ENCODE data around the gene TTLL3. TPM values are rescaled to one million over a fixed set of nuclear protein-coding genes. Genes with fewer than 3 reads are reported as not detected.

TTLL3 gene
- total and polyA plus RNA-seq, 2 of the 8 experiments (the other 6 are each of a cell fraction or from before 2014, with no cell fraction given) = 5.9 to 8.9 TPM

DNA sequence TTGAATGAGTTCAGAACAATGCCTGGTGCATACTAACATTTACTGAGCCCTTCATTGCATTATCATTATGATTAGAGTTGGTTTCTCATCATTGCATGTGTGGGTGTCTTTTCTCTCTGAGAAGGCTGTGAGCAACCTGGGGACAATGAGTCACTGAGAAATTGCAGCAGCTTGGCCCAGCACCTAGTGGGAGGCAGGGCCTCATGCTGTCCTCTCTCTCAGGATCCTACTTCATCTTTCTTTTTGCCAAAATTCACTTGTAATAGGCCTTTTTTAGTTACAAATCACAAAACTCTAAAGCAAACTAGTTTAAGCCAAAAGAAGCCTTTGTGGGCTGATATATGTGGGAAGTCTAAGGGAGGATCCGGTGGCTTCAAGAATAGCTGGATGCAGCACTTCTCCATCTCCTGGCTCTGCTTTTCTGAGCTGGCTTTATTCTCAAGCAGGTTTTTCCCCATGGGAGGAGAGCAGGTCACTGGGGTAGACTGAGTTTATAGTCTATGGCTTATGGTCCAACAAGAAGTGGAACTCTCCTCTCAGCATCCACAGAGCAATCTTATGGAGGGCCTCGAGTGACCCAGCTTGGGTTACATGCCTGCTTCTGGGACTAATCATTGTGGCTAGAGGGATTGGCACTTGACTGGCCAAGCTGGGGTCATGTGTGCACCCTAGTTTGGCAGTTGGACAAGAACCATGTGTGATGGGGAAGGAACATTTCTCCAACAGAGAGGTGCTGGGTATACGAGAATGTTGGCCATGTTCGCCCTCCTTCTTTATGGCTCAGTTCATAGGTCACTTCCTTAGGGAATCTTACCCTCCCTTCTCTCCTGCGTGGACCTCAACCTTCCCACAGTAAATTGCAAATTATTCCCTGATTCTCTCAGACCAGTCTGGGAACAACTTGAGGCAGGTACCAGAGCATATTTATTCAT lies 31.7 kb upstream of the TTLL3 start (continued):
- TF ChIP-seq, protein P1, sequence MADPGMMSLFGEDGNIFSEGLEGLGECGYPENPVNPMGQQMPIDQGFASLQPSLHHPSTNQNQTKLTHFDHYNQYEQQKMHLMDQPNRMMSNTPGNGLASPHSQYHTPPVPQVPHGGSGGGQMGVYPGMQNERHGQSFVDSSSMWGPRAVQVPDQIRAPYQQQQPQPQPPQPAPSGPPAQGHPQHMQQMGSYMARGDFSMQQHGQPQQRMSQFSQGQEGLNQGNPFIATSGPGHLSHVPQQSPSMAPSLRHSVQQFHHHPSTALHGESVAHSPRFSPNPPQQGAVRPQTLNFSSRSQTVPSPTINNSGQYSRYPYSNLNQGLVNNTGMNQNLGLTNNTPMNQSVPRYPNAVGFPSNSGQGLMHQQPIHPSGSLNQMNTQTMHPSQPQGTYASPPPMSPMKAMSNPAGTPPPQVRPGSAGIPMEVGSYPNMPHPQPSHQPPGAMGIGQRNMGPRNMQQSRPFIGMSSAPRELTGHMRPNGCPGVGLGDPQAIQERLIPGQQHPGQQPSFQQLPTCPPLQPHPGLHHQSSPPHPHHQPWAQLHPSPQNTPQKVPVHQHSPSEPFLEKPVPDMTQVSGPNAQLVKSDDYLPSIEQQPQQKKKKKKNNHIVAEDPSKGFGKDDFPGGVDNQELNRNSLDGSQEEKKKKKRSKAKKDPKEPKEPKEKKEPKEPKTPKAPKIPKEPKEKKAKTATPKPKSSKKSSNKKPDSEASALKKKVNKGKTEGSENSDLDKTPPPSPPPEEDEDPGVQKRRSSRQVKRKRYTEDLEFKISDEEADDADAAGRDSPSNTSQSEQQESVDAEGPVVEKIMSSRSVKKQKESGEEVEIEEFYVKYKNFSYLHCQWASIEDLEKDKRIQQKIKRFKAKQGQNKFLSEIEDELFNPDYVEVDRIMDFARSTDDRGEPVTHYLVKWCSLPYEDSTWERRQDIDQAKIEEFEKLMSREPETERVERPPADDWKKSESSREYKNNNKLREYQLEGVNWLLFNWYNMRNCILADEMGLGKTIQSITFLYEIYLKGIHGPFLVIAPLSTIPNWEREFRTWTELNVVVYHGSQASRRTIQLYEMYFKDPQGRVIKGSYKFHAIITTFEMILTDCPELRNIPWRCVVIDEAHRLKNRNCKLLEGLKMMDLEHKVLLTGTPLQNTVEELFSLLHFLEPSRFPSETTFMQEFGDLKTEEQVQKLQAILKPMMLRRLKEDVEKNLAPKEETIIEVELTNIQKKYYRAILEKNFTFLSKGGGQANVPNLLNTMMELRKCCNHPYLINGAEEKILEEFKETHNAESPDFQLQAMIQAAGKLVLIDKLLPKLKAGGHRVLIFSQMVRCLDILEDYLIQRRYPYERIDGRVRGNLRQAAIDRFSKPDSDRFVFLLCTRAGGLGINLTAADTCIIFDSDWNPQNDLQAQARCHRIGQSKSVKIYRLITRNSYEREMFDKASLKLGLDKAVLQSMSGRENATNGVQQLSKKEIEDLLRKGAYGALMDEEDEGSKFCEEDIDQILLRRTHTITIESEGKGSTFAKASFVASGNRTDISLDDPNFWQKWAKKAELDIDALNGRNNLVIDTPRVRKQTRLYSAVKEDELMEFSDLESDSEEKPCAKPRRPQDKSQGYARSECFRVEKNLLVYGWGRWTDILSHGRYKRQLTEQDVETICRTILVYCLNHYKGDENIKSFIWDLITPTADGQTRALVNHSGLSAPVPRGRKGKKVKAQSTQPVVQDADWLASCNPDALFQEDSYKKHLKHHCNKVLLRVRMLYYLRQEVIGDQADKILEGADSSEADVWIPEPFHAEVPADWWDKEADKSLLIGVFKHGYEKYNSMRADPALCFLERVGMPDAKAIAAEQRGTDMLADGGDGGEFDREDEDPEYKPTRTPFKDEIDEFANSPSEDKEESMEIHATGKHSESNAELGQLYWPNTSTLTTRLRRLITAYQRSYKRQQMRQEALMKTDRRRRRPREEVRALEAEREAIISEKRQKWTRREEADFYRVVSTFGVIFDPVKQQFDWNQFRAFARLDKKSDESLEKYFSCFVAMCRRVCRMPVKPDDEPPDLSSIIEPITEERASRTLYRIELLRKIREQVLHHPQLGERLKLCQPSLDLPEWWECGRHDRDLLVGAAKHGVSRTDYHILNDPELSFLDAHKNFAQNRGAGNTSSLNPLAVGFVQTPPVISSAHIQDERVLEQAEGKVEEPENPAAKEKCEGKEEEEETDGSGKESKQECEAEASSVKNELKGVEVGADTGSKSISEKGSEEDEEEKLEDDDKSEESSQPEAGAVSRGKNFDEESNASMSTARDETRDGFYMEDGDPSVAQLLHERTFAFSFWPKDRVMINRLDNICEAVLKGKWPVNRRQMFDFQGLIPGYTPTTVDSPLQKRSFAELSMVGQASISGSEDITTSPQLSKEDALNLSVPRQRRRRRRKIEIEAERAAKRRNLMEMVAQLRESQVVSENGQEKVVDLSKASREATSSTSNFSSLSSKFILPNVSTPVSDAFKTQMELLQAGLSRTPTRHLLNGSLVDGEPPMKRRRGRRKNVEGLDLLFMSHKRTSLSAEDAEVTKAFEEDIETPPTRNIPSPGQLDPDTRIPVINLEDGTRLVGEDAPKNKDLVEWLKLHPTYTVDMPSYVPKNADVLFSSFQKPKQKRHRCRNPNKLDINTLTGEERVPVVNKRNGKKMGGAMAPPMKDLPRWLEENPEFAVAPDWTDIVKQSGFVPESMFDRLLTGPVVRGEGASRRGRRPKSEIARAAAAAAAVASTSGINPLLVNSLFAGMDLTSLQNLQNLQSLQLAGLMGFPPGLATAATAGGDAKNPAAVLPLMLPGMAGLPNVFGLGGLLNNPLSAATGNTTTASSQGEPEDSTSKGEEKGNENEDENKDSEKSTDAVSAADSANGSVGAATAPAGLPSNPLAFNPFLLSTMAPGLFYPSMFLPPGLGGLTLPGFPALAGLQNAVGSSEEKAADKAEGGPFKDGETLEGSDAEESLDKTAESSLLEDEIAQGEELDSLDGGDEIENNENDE (IDR thresholded peaks at IDR 0.05; ENCODE audit: insufficient replicate concordance, low read length) = no peak
- TF ChIP-seq TAF7 (optimal IDR thresholded peaks at IDR 0.05; ENCODE audit: borderline replicate concordance, low read depth, low read length) (no peak), SAP30 (IDR thresholded peaks at IDR 0.05; ENCODE audit: insufficient read depth, insufficient replicate concordance, low read length) (no peak), CTBP2 (IDR thresholded peaks at IDR 0.05; ENCODE audit: borderline replicate concordance, insufficient read depth, insufficient read length, low read length) (no peak), KDM4A (IDR thresholded peaks at IDR 0.05; ENCODE audit: low read depth, low read length, severe bottlenecking) (no peak), SIX5 (IDR thresholded peaks at IDR 0.05; ENCODE audit: low read depth, low read length) (no peak)
- TF ChIP-seq, protein P2, sequence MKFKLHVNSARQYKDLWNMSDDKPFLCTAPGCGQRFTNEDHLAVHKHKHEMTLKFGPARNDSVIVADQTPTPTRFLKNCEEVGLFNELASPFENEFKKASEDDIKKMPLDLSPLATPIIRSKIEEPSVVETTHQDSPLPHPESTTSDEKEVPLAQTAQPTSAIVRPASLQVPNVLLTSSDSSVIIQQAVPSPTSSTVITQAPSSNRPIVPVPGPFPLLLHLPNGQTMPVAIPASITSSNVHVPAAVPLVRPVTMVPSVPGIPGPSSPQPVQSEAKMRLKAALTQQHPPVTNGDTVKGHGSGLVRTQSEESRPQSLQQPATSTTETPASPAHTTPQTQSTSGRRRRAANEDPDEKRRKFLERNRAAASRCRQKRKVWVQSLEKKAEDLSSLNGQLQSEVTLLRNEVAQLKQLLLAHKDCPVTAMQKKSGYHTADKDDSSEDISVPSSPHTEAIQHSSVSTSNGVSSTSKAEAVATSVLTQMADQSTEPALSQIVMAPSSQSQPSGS (IDR thresholded peaks at IDR 0.05; ENCODE audit: low read length) = no peak

Measured in H1 (cell line).